Heart left ventricle (tissue), 16 donors: ENCODE data around the gene GLI2. TPM values are rescaled to one million over a fixed set of nuclear protein-coding genes. Genes with fewer than 3 reads are reported as not detected.

Experiments
- ATAC-seq, 4 donors: fragments of 200-7000 bp; cut with Tn5 transposase; one replicate each; pipeline ENCODE4 v1.9.1; 2020 to 2022; ENCODE audit warnings: moderate library complexity in 4 of 4, mild to moderate bottlenecking in 3 of 4, moderate number of reproducible peaks in 1 of 4
- DNase-seq, 5 donors: peaks; one replicate each; pipeline ENCODE4 v3.0.0-alpha.2; 2020
- H3K27ac ChIP-seq, 12 donors: fragments of 200-600 bp; sonication (generic) in 4 of 12; one replicate each; pipeline versions ENCODE4 v1.5.0 to v1.8.0; 2016 to 2022; ENCODE audit warnings: mild to moderate bottlenecking in 2 of 12
- H3K27me3 ChIP-seq, 9 donors: fragments of 200-600 bp; sonication (generic) in 2 of 9; one replicate each; pipeline versions ENCODE4 v1.5.1 to v1.8.0; 2016 to 2022; ENCODE audit warnings: mild to moderate bottlenecking in 3 of 9
- H3K36me3 ChIP-seq, 9 donors: fragments of 200-600 bp; sonication (generic) in 2 of 9; one replicate each; pipeline versions ENCODE4 v1.5.0 to v1.8.0; 2018 to 2022; ENCODE audit warnings: mild to moderate bottlenecking in 2 of 9
- H3K4me1 ChIP-seq, 12 donors: fragments of 200-600 bp; sonication (generic) in 4 of 12; one replicate each; pipeline versions ENCODE4 v1.5.0 to v1.8.0; 2016 to 2022; ENCODE audit warnings: mild to moderate bottlenecking in 3 of 12
- H3K4me3 ChIP-seq, 12 donors: fragments of 200-600 bp; sonication (generic) in 4 of 12; one replicate each; pipeline versions ENCODE4 v1.5.0 to v1.8.0; 2017 to 2022; ENCODE audit warnings: mild to moderate bottlenecking in 9 of 12, moderate library complexity in 4 of 12
- H3K9me3 ChIP-seq, 12 donors: fragments of 200-600 bp; sonication (generic) in 4 of 12; one replicate each; pipeline versions ENCODE4 v1.5.0 to v1.8.0; 2016 to 2022; ENCODE audit warnings: mild to moderate bottlenecking in 1 of 12
- CTCF ChIP-seq, 12 donors: fragments of 200-600 bp; sonication (generic) in 4 of 12; IDR thresholded peaks; one replicate each; pipeline versions ENCODE4 v1.5.0 to v1.8.0; 2018 to 2022; ENCODE audit warnings: antibody characterized with exemption in 12 of 12, mild to moderate bottlenecking in 5 of 12
- POLR2A ChIP-seq, 2 donors: fragments of 450-650 bp; IDR thresholded peaks; one replicate each; pipeline ENCODE4 v1.6.1; 2017; ENCODE audit warnings: antibody characterized with exemption in 2 of 2, mild to moderate bottlenecking in 2 of 2, moderate library complexity in 2 of 2
- WGBS, 4 donors: extraction: QIAGEN DNeasy Blood & Tissue Kit in 2 of 4; methylation state at CpG; one replicate each; pipeline versions ENCODE4 v1.1.5 to v1.1.7; 2013 to 2018; 5-methylcytosine and 5-hydroxymethylcytosine counted together
- intact Hi-C, 10 donors: fragments of 100-400 bp; cut with DNase I; formaldehyde crosslinking; loops; one replicate each; pipeline versions ENCODE4 v1.11.1 to v1.14.2; 2022
- polyA plus RNA-seq, 2 donors: library from polyadenylated mRNA; stranded (reverse); fragments of 200-250 nt; gene quantifications; one replicate each; pipeline ENCODE4 v1.2.3, GENCODE V29; 2013
- total RNA-seq, 9 donors: library from RNA; depleted of rRNA in 2 of 9; stranded (reverse); fragments of >200 nt in 2 of 9; fragmentation: NEBNext Ultra II Directional in 3 of 9; extraction: Animal tissue kit (Norgen Biotek cat#: 25700) in 3 of 9; gene quantifications; one replicate each; pipeline versions ENCODE4 v1.1.0 to v1.2.4, GENCODE V29; 2016 to 2023
- donor health status: ischemic (EF 13 %, LVEDD 7.1; RV severe dilation, severe dysfunction).
- donor health status: healthy with polysubstance abuse.
- donor health status: DM: no; HTN: yes; CAD: no.
- donor health status: DM: no; HTN: no; CAD: no.
- donor health status: ischemic (EF 25% LVEDD 6.9; RV normal size, moderate dysfunction).
- donor health status: ischemic (EF 25% LVEDD 5.7; RV mildly dilated, moderate dysfunction).
- donor health status: healthy.
- donor health status: DM: yes; HTN: yes; CAD: no.
- donor health status: ischemic (EF 35%, LVEDD 5.7; RV mildly dilated, moderate dysfunction).
- donor health status: nonischemic (EF 11% LVEDD 7.7; RV severe dilation, severe dysfunction).
- donor health status: DM: yes; HTN: yes; CAD: no.
- donor health status: PGD.
- donor health status: ischemic (EF 29% LVEDD 5.4; RV normal size, mild dysfunction).
- donor health status: nonischemic (EF 23%, LVEDD 6.1; RV moderate dilation, normal function).

GLI2 gene
- total and polyA plus RNA-seq, 11 donors = 0.30 to 4.1 (median 1.0) TPM

DNA sequence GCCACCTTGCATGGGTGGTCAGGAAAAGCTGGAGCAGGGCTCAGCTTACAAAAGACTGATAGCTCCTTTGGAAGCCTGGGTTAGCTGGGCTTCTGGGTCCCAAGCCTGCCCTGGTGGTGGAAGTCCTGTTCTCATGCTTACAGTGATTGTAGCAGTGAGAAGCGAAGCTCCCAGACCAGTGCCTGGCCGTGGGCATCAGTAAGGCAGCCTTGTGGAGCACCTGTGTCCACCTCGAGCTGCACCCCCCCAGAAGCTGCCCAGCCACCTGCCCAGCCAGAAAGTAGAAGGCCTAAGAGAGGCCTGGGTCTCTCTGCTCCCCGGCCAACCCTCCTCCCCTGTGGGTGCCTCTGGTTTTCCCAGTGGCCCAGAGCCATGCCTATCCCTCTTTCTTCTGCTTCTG is 10.5 kb downstream of the GLI2 start:
- no peak for DNase-seq
- Histone ChIP-seq H3K27me3 (peaks cover 4 to 30% (median 13%) of the 10 kb centered on the region in 9 donors), H3K4me3 (no peak overlapping the region), H3K4me1 (peaks cover 0 to 22% (median 0%) of the 10 kb centered on the region in 12 donors), H3K9me3 (no peaks in the 10 kb centered on the region), H3K27ac (no peak overlapping the region), H3K36me3 (no peaks in the 10 kb centered on the region)
- no peak for ATAC-seq
- intact Hi-C loops = no loop called here
- 84 to 89% (median 86%) methylated on average over 4 of the region's 4 CpGs for WGBS, 4 donors
- TF ChIP-seq CTCF (IDR thresholded peaks at IDR 0.05) (no peak), POLR2A (IDR thresholded peaks at IDR 0.05) (no peak)

GRCh38 chr2:120747281-120747680 is 11.6 kb downstream of the GLI2 start:
- intact Hi-C loops = no loop called here
- 93 to 97% (median 97%) methylated on average over 2 of the region's 2 CpGs for WGBS, 4 donors
- peaks cover 0 to 19% (median 0%) of the 10 kb centered on the region in 12 donors for H3K4me1 ChIP-seq
- DNase-seq = peak in 1 of 5 donors; percentile 36
- H3K9me3 ChIP-seq = no peaks in the 10 kb centered on the region
- no peak for TF ChIP-seq POLR2A (IDR thresholded peaks at IDR 0.05)
- TF ChIP-seq CTCF (IDR thresholded peaks at IDR 0.05) = no peak
- no peak for ATAC-seq
- no peaks in the 10 kb centered on the region for H3K36me3 ChIP-seq
- no peak overlapping the region for H3K27ac ChIP-seq
- H3K4me3 ChIP-seq = no peak overlapping the region
- peaks cover 0 to 19% (median 6%) of the 10 kb centered on the region in 9 donors for H3K27me3 ChIP-seq

- Histone ChIP-seq H3K27me3 (peaks cover 0 to 15% (median 5%) of the 10 kb centered on the region in 9 donors), H3K4me1 (peaks cover 0 to 19% (median 0%) of the 10 kb centered on the region in 12 donors), H3K36me3 (no peaks in the 10 kb centered on the region), H3K9me3 (no peaks in the 10 kb centered on the region), H3K4me3 (no peak overlapping the region), H3K27ac (no peak overlapping the region)
- WGBS, 4 donors = 96 to 97% (median 97%) methylated on average over 7 of the region's 7 CpGs
- ATAC-seq (no peak), DNase-seq (no peak)
- TF ChIP-seq POLR2A (IDR thresholded peaks at IDR 0.05) = no peak
- TF ChIP-seq CTCF (IDR thresholded peaks at IDR 0.05) = no peak
- intact Hi-C loops = no loop called here
These were observed 12.0 kb downstream of the GLI2 start for GRCh38 chr2:120747706-120748105.

GRCh38 chr2:120748310-120748709 is 12.6 kb downstream of the GLI2 start:
- 88 to 95% (median 91%) methylated on average over 3 of the region's 3 CpGs for WGBS, 4 donors
- Histone ChIP-seq H3K4me3 (no peak overlapping the region), H3K9me3 (no peaks in the 10 kb centered on the region), H3K27ac (no peak overlapping the region), H3K36me3 (no peaks in the 10 kb centered on the region), H3K27me3 (peaks cover 0 to 9% (median 4%) of the 10 kb centered on the region in 9 donors), H3K4me1 (peaks cover 0 to 19% (median 0%) of the 10 kb centered on the region in 12 donors)
- intact Hi-C loops = no loop called here
- no peak for TF ChIP-seq POLR2A (IDR thresholded peaks at IDR 0.05)
- TF ChIP-seq CTCF (IDR thresholded peaks at IDR 0.05) = no peak
- ATAC-seq = no peak
- no peak for DNase-seq
